GM21367 (cell line): ENCODE data around the gene TOR1A.

Experiments
- ATAC-seq: cut with Tn5 transposase; IDR thresholded peaks from one replicate; pipeline ENCODE4 v1.9.1; 2021; ENCODE audit not compliant: unreplicated experiment

The TOR1A gene

DNA sequence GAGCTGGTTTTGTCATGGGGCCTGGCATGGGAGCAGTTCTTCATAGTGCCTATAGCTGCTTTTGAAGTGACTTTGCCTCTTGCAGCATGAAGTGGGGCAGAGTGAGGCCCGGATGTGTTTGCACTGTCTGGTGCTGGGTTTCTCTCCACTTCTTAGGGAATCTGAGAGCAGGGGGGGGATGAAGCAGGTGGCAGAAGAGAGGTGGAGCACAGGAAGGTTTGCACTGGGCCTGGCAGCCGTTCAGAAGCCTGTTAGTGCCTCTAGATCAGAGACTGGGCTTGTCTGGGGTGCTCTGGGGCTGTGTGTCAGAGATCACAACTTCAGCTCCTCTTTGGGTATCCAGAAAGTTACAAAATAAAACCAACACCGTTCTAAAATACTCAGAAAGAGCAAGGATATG lies 29.7 kb upstream of the TOR1A start:
- no peak for ATAC-seq

DNA sequence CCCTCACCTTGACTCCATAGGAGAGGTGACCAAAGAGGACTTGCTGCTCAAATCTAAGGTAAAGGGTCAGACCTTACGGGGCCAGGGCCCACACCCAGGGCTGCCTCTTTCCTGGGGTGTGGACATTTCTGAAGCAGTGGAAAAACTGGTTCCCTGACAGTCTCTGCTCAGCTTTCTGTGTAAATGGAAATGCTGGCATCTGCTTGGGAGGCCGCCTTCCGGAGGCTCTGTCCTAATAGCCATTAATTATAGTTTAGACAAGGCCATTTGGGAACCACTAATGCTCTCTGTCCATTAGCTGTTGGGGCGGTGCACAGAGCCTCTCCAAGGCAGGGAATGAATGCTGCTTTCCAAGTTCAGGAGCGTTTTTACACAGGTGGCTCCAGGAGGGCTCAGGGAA lies 28.6 kb upstream of the TOR1A start:
- ATAC-seq, result no peak

GRCh38 chr9:129851821-129852220 lies 27.9 kb upstream of the TOR1A start:
- no peak for ATAC-seq

- no peak for ATAC-seq
These were observed 27.1 kb upstream of the TOR1A start for GRCh38 chr9:129850821-129851550.

DNA sequence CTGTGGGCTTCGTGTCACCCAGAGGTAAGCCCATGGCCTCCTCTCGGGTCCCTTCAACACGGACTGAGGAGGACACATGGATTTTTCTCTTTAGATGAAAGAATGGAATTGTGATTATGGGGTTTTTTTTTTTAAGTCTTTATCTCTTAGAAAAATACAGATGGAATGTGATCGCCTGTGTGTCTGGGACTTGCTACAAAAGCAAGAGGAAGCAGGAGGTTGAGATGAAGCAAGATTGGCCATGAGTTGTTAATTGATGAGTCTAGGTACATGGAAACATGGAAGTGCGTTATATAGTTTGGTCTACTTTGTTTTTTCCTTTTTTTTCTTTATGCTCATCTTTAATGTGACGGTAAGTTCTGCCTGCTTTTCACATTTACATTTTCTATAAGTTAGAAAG lies 26.0 kb upstream of the TOR1A start:
- no peak for ATAC-seq

GRCh38 chr9:129848712-129849441 lies 24.9 kb upstream of the TOR1A start:
- no peak for ATAC-seq

- ATAC-seq, result no peak
These were observed 21.4 kb upstream of the TOR1A start for GRCh38 chr9:129845373-129845772.

- no peak for ATAC-seq
These were observed 17.1 kb upstream of the TOR1A start for GRCh38 chr9:129841071-129841470.

DNA sequence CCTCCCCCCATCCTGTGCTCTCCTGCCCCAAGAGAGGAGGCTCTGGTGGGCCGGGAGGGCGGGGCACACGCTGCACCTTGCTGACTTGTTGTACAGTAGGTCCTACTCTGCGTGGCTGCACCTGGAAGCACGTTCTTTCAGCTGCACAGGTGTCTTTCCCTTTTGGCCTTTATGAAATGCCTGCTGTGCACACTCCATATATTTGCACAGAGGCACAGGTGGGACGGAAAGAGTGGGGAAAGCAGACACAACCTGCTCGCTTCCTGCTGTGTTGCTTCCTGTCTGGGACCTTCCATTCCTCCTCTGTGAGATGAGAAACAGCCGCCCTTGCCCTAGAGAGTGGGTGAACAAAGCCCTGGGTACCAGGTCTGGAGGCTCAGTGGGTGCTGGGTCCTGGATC lies 16.1 kb upstream of the TOR1A start:
- ATAC-seq, result no peak

DNA sequence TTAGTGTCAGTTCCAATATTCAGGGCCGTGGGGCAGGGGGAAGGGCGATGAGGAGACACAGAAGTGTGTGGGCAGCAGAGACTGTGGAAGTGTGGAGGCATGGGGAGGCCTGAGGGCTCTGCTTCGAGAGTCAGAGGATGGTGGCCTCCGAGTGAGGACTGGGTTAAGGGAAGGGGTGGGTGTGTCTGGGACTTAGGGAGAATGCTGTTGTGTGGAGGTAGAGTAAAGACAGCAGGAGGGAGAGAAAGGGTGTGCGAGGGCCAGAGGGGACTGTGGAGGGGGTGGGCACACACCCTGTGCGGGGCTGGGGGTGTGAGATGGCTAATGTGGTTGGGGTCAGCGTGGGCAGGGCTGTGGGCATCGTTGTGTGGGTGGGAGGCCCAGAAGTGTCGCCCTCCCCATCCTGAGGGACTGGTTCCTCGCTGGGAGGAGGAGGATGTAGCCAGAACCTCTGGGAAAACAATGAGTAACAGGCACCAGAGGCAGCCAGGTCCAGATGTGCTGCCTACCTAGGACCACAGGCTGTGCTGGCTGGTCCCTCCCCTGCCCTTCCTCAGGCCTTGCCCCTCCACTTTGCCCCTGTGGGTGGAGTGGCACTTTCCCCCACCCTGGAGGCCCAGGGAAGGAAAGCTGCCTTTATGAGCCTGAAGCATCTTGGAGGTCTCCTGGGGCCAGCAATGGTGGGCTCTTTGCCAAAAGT lies 15.5 kb upstream of the TOR1A start:
- no peak for ATAC-seq

GRCh38 chr9:129838707-129839259 lies 14.8 kb upstream of the TOR1A start:
- ATAC-seq, result no peak

DNA sequence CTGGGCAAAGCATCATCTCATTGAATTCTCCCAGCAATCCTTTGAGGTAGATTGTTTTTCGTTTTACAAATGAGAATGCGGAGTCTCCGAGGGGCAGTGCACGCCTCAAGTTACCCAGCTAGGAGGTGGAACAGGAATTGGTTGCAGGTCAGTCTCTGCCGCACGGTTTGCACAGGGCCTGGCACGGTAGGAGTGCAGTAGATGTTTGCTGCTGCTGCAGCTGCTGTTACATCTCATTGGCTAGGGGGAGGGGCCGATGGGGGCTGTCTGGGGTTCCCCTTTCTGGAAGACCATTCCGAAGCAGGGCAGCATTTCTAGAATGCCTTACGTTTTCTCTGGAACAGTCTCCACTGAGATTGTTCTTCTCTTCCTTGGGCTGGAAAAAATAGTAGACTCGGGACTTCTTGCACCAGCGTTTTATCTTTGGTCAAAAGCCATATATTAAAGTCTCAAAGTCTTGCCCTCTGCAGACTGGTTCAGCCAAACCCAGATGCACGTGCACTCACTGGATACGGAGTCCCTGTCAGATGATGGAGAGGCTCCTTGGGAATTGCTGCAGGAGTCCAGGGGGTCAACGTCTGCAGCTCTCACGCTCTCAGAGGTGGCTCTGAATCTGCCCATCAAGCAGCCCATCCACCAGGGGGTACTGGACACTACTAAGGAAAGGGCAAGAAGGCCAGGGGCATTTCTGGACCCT lies 12.5 kb upstream of the TOR1A start:
- no peak for ATAC-seq

- ATAC-seq, result no peak
These were observed 11.9 kb upstream of the TOR1A start for GRCh38 chr9:129835860-129836223.

GRCh38 chr9:129835128-129835859 lies 11.4 kb upstream of the TOR1A start, which contains the start of the genes C9orf78 and USP20:
TSS of gene C9orf78 (minus strand) at chr9:129835275. CDS start at chr9:129835221, 54 bp downstream.
TSS of gene USP20 (plus strand) at chr9:129835458. CDS start at chr9:129852556, 17,098 bp downstream.
- peak; percentile 85 for ATAC-seq

- ATAC-seq, result peak; percentile 10
These were observed 10.7 kb upstream of the TOR1A start for GRCh38 chr9:129834489-129835127.

DNA sequence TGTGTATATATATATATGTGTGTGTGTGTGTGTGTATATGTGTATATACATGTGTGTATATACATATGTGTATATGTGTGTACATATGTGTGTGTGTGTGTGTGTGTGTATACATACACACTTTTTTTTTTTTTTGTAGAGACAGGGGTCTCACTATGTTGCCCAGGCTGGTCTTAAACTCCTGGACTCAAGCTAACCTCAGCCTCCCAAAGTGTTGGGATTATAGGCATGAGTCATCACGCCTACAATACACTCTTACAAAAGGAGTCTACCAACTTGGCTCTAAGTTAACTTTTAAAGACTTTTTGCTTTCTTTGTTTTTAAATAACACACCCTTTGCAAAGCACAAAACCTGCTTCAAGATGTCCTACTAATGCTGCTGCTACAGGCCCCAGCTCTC lies 9.0 kb upstream of the TOR1A start:
- ATAC-seq, result no peak

GRCh38 chr9:129828969-129829368 lies 5.0 kb upstream of the TOR1A start:
- no peak for ATAC-seq

- no peak for ATAC-seq
These were observed 4.1 kb upstream of the TOR1A start for GRCh38 chr9:129828051-129828450.

- ATAC-seq, result no peak
These were observed 2.8 kb upstream of the TOR1A start for GRCh38 chr9:129826759-129827158.

GRCh38 chr9:129826344-129826743 lies 2.4 kb upstream of the TOR1A start:
- no peak for ATAC-seq
